Calu3 (cell line): ENCODE measurements around the gene GTF3C1. TPM values are rescaled to one million over a fixed set of nuclear protein-coding genes. Genes with fewer than 3 reads are reported as not detected.

Source experiments
- BruUV-seq: library from RNA; stranded (reverse); fragments of 400-500 nt; replicated peaks from 2 replicates; lab custom pipeline; 2021; lab: Mats Ljungman, UMichigan
- CTCF ChIA-PET: fragments of 300-600 bp; sonication (Branson Sonifier 250); formaldehyde crosslinking; loops from one replicate; lab custom pipeline; 2022; ENCODE audit warnings: antibody characterized with exemption; lab: Charles Lee
- DNase-seq: peaks from one replicate; pipeline ENCODE4 v3.0.0; 2022
- H3K27ac Mint-ChIP-seq: one replicate; pipeline ENCODE4 v1.8.0; 2022; ENCODE audit warnings: mixed read lengths; ENCODE audit not compliant: unreplicated experiment
- H3K27me3 Mint-ChIP-seq: one replicate; pipeline ENCODE4 v1.8.0; 2022; ENCODE audit warnings: mixed read lengths; ENCODE audit not compliant: unreplicated experiment
- H3K36me3 Mint-ChIP-seq: one replicate; pipeline ENCODE4 v1.8.0; 2022; ENCODE audit warnings: mild to moderate bottlenecking, moderate library complexity, mixed read lengths; ENCODE audit not compliant: insufficient read depth, unreplicated experiment
- H3K4me1 Mint-ChIP-seq: one replicate; pipeline ENCODE4 v1.8.0; 2022; ENCODE audit warnings: mild to moderate bottlenecking, low read depth, mixed read lengths; ENCODE audit not compliant: unreplicated experiment
- H3K4me3 Mint-ChIP-seq: one replicate; pipeline ENCODE4 v1.8.0; 2022; ENCODE audit warnings: mild to moderate bottlenecking, low read depth, moderate library complexity, mixed read lengths; ENCODE audit not compliant: unreplicated experiment
- H3K9me3 Mint-ChIP-seq: one replicate; pipeline ENCODE4 v1.8.0; 2022; ENCODE audit warnings: low read depth, mixed read lengths; ENCODE audit not compliant: unreplicated experiment
- CTCF ChIP-seq: fragments of 200-600 bp; IDR thresholded peaks from one replicate; pipeline ENCODE4 v1.8.0; 2022; ENCODE audit warnings: antibody characterized with exemption; ENCODE audit not compliant: unreplicated experiment
- intact Hi-C: fragments of 100-400 bp; cut with micrococcal nuclease; formaldehyde crosslinking; loops from one replicate; pipeline ENCODE4 v1.10.0; 2022; ENCODE audit not compliant: unreplicated experiment
- total RNA-seq: library from RNA; stranded (reverse); gene quantifications from 2 replicates; pipeline ENCODE4 v1.2.3, GENCODE V29; 2022

Gene GTF3C1
- total RNA-seq, 1 experiment from 2014 or later: 90.9 TPM

GRCh38 chr16:27508476-27508875 is 41.2 kb downstream of the GTF3C1 start:
- Mint-ChIP-seq H3K27me3 (no peaks in the 10 kb centered on the region), H3K27ac (no peak overlapping the region), H3K9me3 (no peaks in the 10 kb centered on the region), H3K4me3 (no peak overlapping the region), H3K36me3 (peaks cover 39% of the 10 kb centered on the region), H3K4me1 (no peaks in the 10 kb centered on the region)
- no peak for TF ChIP-seq CTCF
- CTCF ChIA-PET: no interaction called here
- no peak for DNase-seq
- intact Hi-C loops: no loop called here
- BruUV-seq: no TSS peak

- no TSS peak for BruUV-seq
- H3K36me3 Mint-ChIP-seq: peaks cover 52% of the 10 kb centered on the region
- TF ChIP-seq CTCF: no peak
- no peak overlapping the region for H3K27ac Mint-ChIP-seq
- H3K4me1 Mint-ChIP-seq: no peaks in the 10 kb centered on the region
- H3K27me3 Mint-ChIP-seq: no peaks in the 10 kb centered on the region
- no peak for DNase-seq
- CTCF ChIA-PET: no interaction called here
- no peak overlapping the region for H3K4me3 Mint-ChIP-seq
- intact Hi-C loops: no loop called here
- no peaks in the 10 kb centered on the region for H3K9me3 Mint-ChIP-seq
Measured at GRCh38 chr16:27506771-27507170, 42.9 kb downstream of the GTF3C1 start.

- no peak for TF ChIP-seq CTCF
- intact Hi-C loops: no loop called here
- no peaks in the 10 kb centered on the region for H3K9me3 Mint-ChIP-seq
- H3K27me3 Mint-ChIP-seq: no peaks in the 10 kb centered on the region
- H3K4me1 Mint-ChIP-seq: no peaks in the 10 kb centered on the region
- CTCF ChIA-PET: no interaction called here
- no peak overlapping the region for H3K27ac Mint-ChIP-seq
- no peak overlapping the region for H3K4me3 Mint-ChIP-seq
- H3K36me3 Mint-ChIP-seq: peaks cover 60% of the 10 kb centered on the region
- no TSS peak for BruUV-seq
- DNase-seq: no peak
Measured at GRCh38 chr16:27505297-27506236, 44.1 kb downstream of the GTF3C1 start.

DNA sequence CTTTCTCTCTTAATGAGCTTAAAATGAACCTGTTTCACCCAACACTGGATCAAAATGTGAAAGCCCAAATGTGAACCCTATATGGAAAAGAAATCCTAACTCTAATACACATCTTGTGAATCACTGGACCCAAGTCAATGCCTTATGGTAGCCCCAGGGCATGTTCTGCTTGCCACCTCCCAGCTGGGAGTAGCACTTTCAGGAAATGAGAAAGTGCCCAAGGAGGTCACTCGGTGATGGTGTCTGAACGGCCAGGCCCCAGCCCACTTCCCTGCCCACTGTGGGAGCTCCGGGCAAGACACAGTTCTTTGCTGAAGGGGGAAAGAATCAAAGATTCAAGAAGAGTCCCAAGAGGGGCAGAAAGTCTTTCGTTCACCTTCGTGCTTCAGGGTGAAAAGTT is 46.1 kb downstream of the GTF3C1 start:
- H3K27ac Mint-ChIP-seq: no peak overlapping the region
- no peak for TF ChIP-seq CTCF
- H3K27me3 Mint-ChIP-seq: no peaks in the 10 kb centered on the region
- BruUV-seq: no TSS peak
- no peaks in the 10 kb centered on the region for H3K4me1 Mint-ChIP-seq
- intact Hi-C loops: no loop called here
- H3K4me3 Mint-ChIP-seq: no peak overlapping the region
- H3K9me3 Mint-ChIP-seq: no peaks in the 10 kb centered on the region
- peaks cover 59% of the 10 kb centered on the region for H3K36me3 Mint-ChIP-seq
- CTCF ChIA-PET: no interaction called here
- DNase-seq: no peak
